MCF 10A (cell line): ENCODE results near the gene LRP6. TPM values are rescaled to one million over a fixed set of nuclear protein-coding genes. Genes with fewer than 3 reads are reported as not detected.

Experiments
- BruUV-seq: library from RNA; stranded (reverse); fragments of 400-500 nt; replicated peaks from 2 replicates; lab custom pipeline; 2021; lab: Mats Ljungman, UMichigan
- CTCF ChIA-PET: fragments of 300-600 bp; sonication (Branson Sonifier 250); formaldehyde crosslinking; extraction: SDS; loops from one replicate; lab custom pipeline; 2021; ENCODE audit warnings: antibody characterized with exemption, inconsistent platforms; lab: Yijun Ruan, JAX
- POLR2A ChIA-PET: fragments of 300-600, 350-650 bp; sonication (Branson Sonifier 250); formaldehyde crosslinking; extraction: SDS; loops from one replicate; lab custom pipeline; 2020; ENCODE audit warnings: antibody characterized with exemption, inconsistent platforms; lab: Yijun Ruan, JAX
- DNase-seq: peaks from one replicate; pipeline ENCODE4 v3.0.0-alpha.2; 2018; ENCODE audit not compliant: unreplicated experiment
- H3K27ac Mint-ChIP-seq: one replicate; pipeline ENCODE4 v1.8.0; 2022; ENCODE audit warnings: mild to moderate bottlenecking, low read depth, mixed read lengths; ENCODE audit not compliant: unreplicated experiment
- H3K27me3 Mint-ChIP-seq: one replicate; pipeline ENCODE4 v1.8.0; 2022; ENCODE audit warnings: mixed read lengths; ENCODE audit not compliant: insufficient read depth, unreplicated experiment
- H3K36me3 Mint-ChIP-seq: one replicate; pipeline ENCODE4 v1.8.0; 2022; ENCODE audit warnings: mild to moderate bottlenecking, moderate library complexity, mixed read lengths; ENCODE audit not compliant: insufficient read depth, unreplicated experiment
- H3K4me1 Mint-ChIP-seq: one replicate; pipeline ENCODE4 v1.8.0; 2022; ENCODE audit warnings: mixed read lengths; ENCODE audit not compliant: insufficient read depth, unreplicated experiment
- H3K4me3 Mint-ChIP-seq: one replicate; pipeline ENCODE4 v1.8.0; 2022; ENCODE audit warnings: mild to moderate bottlenecking, moderate library complexity, mixed read lengths; ENCODE audit not compliant: unreplicated experiment
- H3K9me3 Mint-ChIP-seq: one replicate; pipeline ENCODE4 v1.8.0; 2022; ENCODE audit warnings: mixed read lengths; ENCODE audit not compliant: unreplicated experiment
- CTCF ChIP-seq: fragments of 200-600 bp; IDR thresholded peaks from one replicate; pipeline ENCODE4 v1.8.0; 2022; ENCODE audit warnings: antibody characterized with exemption, mild to moderate bottlenecking; ENCODE audit not compliant: unreplicated experiment
- intact Hi-C: fragments of 100-400 bp; cut with micrococcal nuclease; formaldehyde crosslinking; loops from 2 replicates; pipeline ENCODE4 v1.14.1; 2022
- total RNA-seq: library from RNA; stranded (reverse); gene quantifications from 2 replicates; pipeline ENCODE4 v1.2.3, GENCODE V29; 2022

LRP6 gene
- total RNA-seq, 1 experiment from 2014 or later = 24.9 TPM

DNA sequence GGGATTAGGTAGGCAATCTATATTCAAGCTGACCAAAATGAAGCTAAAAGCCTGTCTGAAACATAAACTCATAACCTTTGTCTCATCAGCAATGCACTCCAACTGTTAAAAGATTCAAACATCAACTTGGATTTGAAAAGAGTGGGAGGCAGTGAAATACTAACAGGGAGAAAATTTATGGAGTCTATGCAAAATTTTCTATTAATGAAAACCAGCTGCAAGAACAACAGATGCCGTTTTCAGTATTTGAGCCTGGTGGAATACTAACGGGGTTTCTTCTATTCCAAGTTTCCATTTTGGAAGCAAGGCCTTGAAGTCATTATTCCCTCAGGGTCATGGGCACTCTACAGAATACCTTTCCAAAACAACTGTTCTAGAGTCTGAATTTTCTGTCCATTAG, 88.3 kb downstream of the LRP6 start:
- H3K27me3 Mint-ChIP-seq = no peaks in the 10 kb centered on the region
- H3K36me3 Mint-ChIP-seq = peaks cover 25% of the 10 kb centered on the region
- intact Hi-C loops = no loop called here
- peaks cover 14% of the 10 kb centered on the region for H3K4me1 Mint-ChIP-seq
- TF ChIP-seq CTCF = no peak
- no peak overlapping the region for H3K27ac Mint-ChIP-seq
- no peaks in the 10 kb centered on the region for H3K9me3 Mint-ChIP-seq
- no peak for DNase-seq
- H3K4me3 Mint-ChIP-seq = no peak overlapping the region
- ChIA-PET CTCF (no interaction called here), POLR2A (no interaction called here)
- TSS peak; percentile 13 for BruUV-seq

DNA sequence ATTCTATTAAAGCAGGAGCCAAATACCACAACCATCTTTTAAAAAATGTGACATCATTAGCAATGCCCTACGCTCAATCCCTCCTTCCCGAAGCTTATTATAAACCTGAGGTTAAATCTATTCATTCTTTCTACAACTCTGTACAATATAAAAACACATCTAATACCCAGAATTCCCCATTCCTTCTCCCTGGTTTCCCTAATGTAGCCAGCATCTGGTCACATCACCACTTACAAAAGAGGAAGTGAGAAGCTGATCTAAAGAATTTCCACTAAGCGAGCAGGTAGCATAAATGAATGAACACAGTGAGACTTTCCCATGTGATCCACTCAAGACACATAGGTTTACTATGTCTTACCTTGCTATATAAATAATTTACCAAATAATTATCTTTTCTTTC, 90.4 kb downstream of the LRP6 start:
- POLR2A ChIA-PET = no interaction called here
- Mint-ChIP-seq H3K27ac (no peak overlapping the region), H3K4me3 (no peak overlapping the region), H3K4me1 (peaks cover 15% of the 10 kb centered on the region), H3K27me3 (no peaks in the 10 kb centered on the region), H3K36me3 (peaks cover 25% of the 10 kb centered on the region), H3K9me3 (no peaks in the 10 kb centered on the region)
- TF ChIP-seq CTCF = no peak
- intact Hi-C loops = no loop called here
- no TSS peak for BruUV-seq
- DNase-seq = no peak
- CTCF ChIA-PET = interaction anchor here (0.9 kb wide), 1 partner anchor 150 kb away, joined by 3 read pairs; no protein-coding TSS in a partner anchor

GRCh38 chr12:12171991-12172511, 94.8 kb downstream of the LRP6 start:
- TF ChIP-seq CTCF = no peak
- POLR2A ChIA-PET = interaction anchor here (1.0 to 3.1 kb wide), 5 partner anchors 9 to 186 kb away, joined by 3 to 19 read pairs (median 4); partner anchors contain the start of gene LRP6
- Mint-ChIP-seq H3K27ac (no peak overlapping the region), H3K27me3 (no peaks in the 10 kb centered on the region), H3K4me1 (peaks cover 10% of the 10 kb centered on the region), H3K9me3 (no peaks in the 10 kb centered on the region), H3K36me3 (peaks cover 6% of the 10 kb centered on the region), H3K4me3 (no peak overlapping the region)
- CTCF ChIA-PET = interaction anchor here (0.7 kb wide), 1 partner anchor 116 kb away, joined by 3 read pairs; no protein-coding TSS in a partner anchor
- intact Hi-C loops = no loop called here
- no TSS peak for BruUV-seq
- DNase-seq = peak; percentile 57

GRCh38 chr12:12167847-12168246, 99.0 kb downstream of the LRP6 start:
- no peak for DNase-seq
- ChIA-PET CTCF (interaction anchor here (0.6 to 1.5 kb wide), 3 partner anchors 15 to 91 kb away, joined by 3 read pairs; no protein-coding TSS in a partner anchor), POLR2A (interaction anchor here (0.6 to 1.1 kb wide), 3 partner anchors 90 to 719 kb away, joined by 3 to 4 read pairs (median 3); partner anchors contain the start of gene LRP6)
- Mint-ChIP-seq H3K27ac (no peak overlapping the region), H3K4me1 (peaks cover 10% of the 10 kb centered on the region), H3K9me3 (no peaks in the 10 kb centered on the region), H3K4me3 (no peak overlapping the region), H3K36me3 (peaks cover 11% of the 10 kb centered on the region), H3K27me3 (no peaks in the 10 kb centered on the region)
- no TSS peak for BruUV-seq
- no peak for TF ChIP-seq CTCF
- intact Hi-C loops = no loop called here
